K562 (cell line): ENCODE results near the gene MLANA. TPM values are rescaled to one million over a fixed set of nuclear protein-coding genes. Genes with fewer than 3 reads are reported as not detected.

ENCODE experiments used
- ATAC-seq: fragments of 200-7000 bp; cut with Tn5 transposase; 3 replicates; pipeline ENCODE4 v1.9.1; 2020; ENCODE audit warnings: moderate library complexity
- BruUV-seq: library from RNA; stranded (reverse); fragments of 400-500 nt; replicated peaks from 2 replicates; lab custom pipeline; 2021; lab: Mats Ljungman, UMichigan
- CTCF ChIA-PET: fragments of 300-600 bp; formaldehyde crosslinking; extraction: SDS; loops from one replicate; lab custom pipeline; 2021; ENCODE audit warnings: low intra/inter-chr PET ratio; lab: Yijun Ruan, JAX
- POLR2A ChIA-PET: fragments of 300-600, 350-650 bp; sonication (Branson Sonifier 250); formaldehyde crosslinking; extraction: SDS; loops from one replicate; lab custom pipeline; 2021; ENCODE audit warnings: antibody characterized with exemption, inconsistent platforms; lab: Yijun Ruan, JAX
- DNase-seq, 4 experiments: peaks; one replicate each; pipeline versions ENCODE4 v3.0.0 to v3.0.0-alpha.2; 2011 to 2018; ENCODE audit warnings: low spot score in 3 of 4, mixed read lengths in 3 of 4; ENCODE audit errors: extremely low read depth in 1 of 4
- FAIRE-seq: peaks from 2 replicates; lab custom pipeline; 2011; peaks lifted over from hg19 to GRCh38; lab: Jason Lieb, UNC
- H2AFZ ChIP-seq: 2 replicates; pipeline ENCODE4 v1.6.0; 2011; ENCODE audit warnings: low read depth, low read length, control low read depth, inconsistent platforms
- H3K27ac ChIP-seq: fragments of 200-600 bp; 3 replicates; pipeline ENCODE4 v1.8.0; 2011; ENCODE audit warnings: low read depth, mild to moderate bottlenecking, control low read depth, inconsistent platforms, low read length, moderate library complexity, mixed read lengths; ENCODE audit errors: extremely low read depth
- H3K27me3 ChIP-seq, 2 experiments: fragments of 300-600 bp in 1 of 2; 2 replicates in 1 of 2; 3 replicates in 1 of 2; pipeline versions ENCODE4 v1.6.0 to v1.8.0; 2011; ENCODE audit warnings: inconsistent platforms in 2 of 2, low read length in 2 of 2, mild to moderate bottlenecking in 1 of 2, mixed read lengths in 1 of 2, moderate library complexity in 1 of 2; ENCODE audit not compliant: control insufficient read depth in 2 of 2, insufficient read depth in 2 of 2
- H3K36me3 ChIP-seq: fragments of 300-600 bp; 3 replicates; pipeline ENCODE4 v1.8.0; 2011; ENCODE audit warnings: mild to moderate bottlenecking, low read length, inconsistent platforms; ENCODE audit not compliant: control insufficient read depth, insufficient read depth
- H3K4me1 ChIP-seq, 2 experiments: fragments of 200-600 bp in 1 of 2; replicated peaks in 1 of 2; 2 replicates in 1 of 2; 3 replicates in 1 of 2; pipeline versions ENCODE4 v1.5.1 to v1.8.0; 2011; ENCODE audit warnings: inconsistent platforms in 2 of 2, low read length in 2 of 2, mild to moderate bottlenecking in 1 of 2, mixed read lengths in 1 of 2, moderate library complexity in 1 of 2; ENCODE audit not compliant: control insufficient read depth in 2 of 2, insufficient read depth in 2 of 2
- H3K4me2 ChIP-seq: 2 replicates; pipeline ENCODE4 v1.6.1; 2011; ENCODE audit warnings: low read length, control low read depth, inconsistent platforms, mixed read lengths; ENCODE audit not compliant: insufficient read depth
- H3K4me3 ChIP-seq: fragments of 200-600 bp; sonication (generic), shearing (Covaris generic); 2 replicates; pipeline ENCODE4 v1.5.1; 2016; ENCODE audit warnings: control low read depth, inconsistent platforms
- H3K79me2 ChIP-seq: fragments of 200-600 bp; 3 replicates; pipeline ENCODE4 v1.8.0; 2011; ENCODE audit warnings: low read length, inconsistent platforms; ENCODE audit not compliant: control insufficient read depth, insufficient read depth
- H3K9ac ChIP-seq, 2 experiments: 2 replicates each; pipeline versions ENCODE4 v1.6.0 to v1.6.1; 2011; ENCODE audit warnings: low read depth in 2 of 2, low read length in 2 of 2, control low read depth in 1 of 2, inconsistent platforms in 1 of 2, mild to moderate bottlenecking in 1 of 2, mixed read lengths in 1 of 2; ENCODE audit not compliant: insufficient read depth in 1 of 2
- H3K9me1 ChIP-seq: one replicate; pipeline ENCODE4 v1.6.0; 2011; ENCODE audit warnings: inconsistent platforms, mild to moderate bottlenecking, low read length, moderate library complexity; ENCODE audit not compliant: control insufficient read depth, insufficient read depth
- H3K9me3 ChIP-seq: replicated peaks from 2 replicates; pipeline ENCODE4 v1.5.1; 2011; ENCODE audit warnings: low read depth, low read length, inconsistent platforms; ENCODE audit not compliant: control insufficient read depth, insufficient read depth
- H4K20me1 ChIP-seq: replicated peaks from 2 replicates; pipeline ENCODE4 v1.6.1; 2011; ENCODE audit warnings: low read length, inconsistent platforms, mixed read lengths; ENCODE audit not compliant: control insufficient read depth, insufficient read depth
- CLOCK ChIP-seq: fragments of 250-450 bp; sonication (Bioruptor Pico); IDR thresholded peaks from 2 replicates; pipeline ENCODE4 v1.4.0; 2020; ENCODE audit warnings: mild to moderate bottlenecking, moderate library complexity, borderline replicate concordance
- ESRRA ChIP-seq: fragments of 450-650 bp; IDR thresholded peaks from 2 replicates; pipeline ENCODE4 v1.6.1; 2014; ENCODE audit warnings: low read depth, mild to moderate bottlenecking, moderate library complexity, borderline replicate concordance
- SMAD2 ChIP-seq: fragments of 150-350 bp; IDR thresholded peaks from 2 replicates; pipeline ENCODE4 v1.6.1; 2014; ENCODE audit warnings: low read depth, mild to moderate bottlenecking, low read length
- YY1 ChIP-seq, 3 experiments: IDR thresholded peaks; 2 replicates each; pipeline ENCODE4 v1.6.1; 2011; ENCODE audit warnings: low read length in 2 of 3, mild to moderate bottlenecking in 2 of 3, moderate library complexity in 2 of 3, borderline replicate concordance in 1 of 3, control low read depth in 1 of 3, low read depth in 1 of 3; ENCODE audit not compliant: insufficient read depth in 3 of 3, insufficient replicate concordance in 2 of 3, control insufficient read depth in 1 of 3, insufficient read length in 1 of 3; ENCODE audit errors: extremely low read depth in 1 of 3
- ZNF232 ChIP-seq: sonication (generic); formaldehyde crosslinking; IDR thresholded peaks from 2 replicates; pipeline ENCODE4 v1.8.0; 2022; ENCODE audit warnings: mild to moderate bottlenecking, missing genetic modification reagents
- ZNF24 ChIP-seq: fragments of 450-650 bp; IDR thresholded peaks from 2 replicates; pipeline ENCODE4 v1.6.1; 2016
- WGBS: fragments of 100-300 bp; shearing (Covaris generic); methylation state at CpG from one replicate; pipeline ENCODE4 v1.1.6; 2016; ENCODE audit warnings: low coverage, mixed read lengths; ENCODE audit not compliant: insufficient coverage; ENCODE audit errors: missing lambda C conversion rate; 5-methylcytosine and 5-hydroxymethylcytosine counted together
- in situ Hi-C: fragments of 300-500 bp; cut with MboI; formaldehyde crosslinking; loops from 4 replicates; pipeline ENCODE4 v1.15.0; 2018; ENCODE audit warnings: inconsistent platforms, mixed read lengths
- intact Hi-C: fragments of 100-400 bp; cut with micrococcal nuclease; formaldehyde crosslinking; loops from 2 replicates; pipeline ENCODE4 v1.14.2; 2022
- polyA plus RNA-seq, 8 experiments: library from polyadenylated mRNA; depleted of rRNA in 4 of 8; stranded (reverse) in 5 of 8; unstranded in 3 of 8; fragments of >200 nt; fragmentation: Nextera tagmentation in 2 of 8; fragmentation: Illumina TruSeq in 1 of 8; extraction: Ambion mirVana in 2 of 8; extraction: Trizol in 1 of 8; gene quantifications; 2 replicates each; pipeline versions ENCODE4 v1.2.1 to v1.2.3, GENCODE V29; 2011 to 2014; ENCODE audit warnings: inconsistent platforms in 1 of 8, missing spikeins in 1 of 8
- total RNA-seq, 7 experiments: library from RNA; depleted of rRNA in 6 of 7; stranded (reverse); fragments of >200 nt in 6 of 7; fragmentation: Illumina TruSeq in 2 of 7; extraction: Trizol in 2 of 7; gene quantifications; 2 replicates each; pipeline versions ENCODE4 v1.2.1 to v1.2.3, GENCODE V29; 2011 to 2021; ENCODE audit warnings: low replicate concordance in 1 of 7
- TF ChIP-seq, protein P1 (sequence below): fragments of 250-450 bp; sonication (Bioruptor Pico); IDR thresholded peaks from 2 replicates; pipeline ENCODE4 v1.5.0; 2021; ENCODE audit warnings: mild to moderate bottlenecking, moderate library complexity
- TF ChIP-seq, protein P2 (sequence below), 2 experiments: fragments of 450-650 bp; IDR thresholded peaks; 2 replicates each; pipeline ENCODE4 v1.6.1; 2016

The MLANA gene
- total and polyA plus RNA-seq, 9 of the 15 experiments (the other 6 are each of a cell fraction or from before 2014, with no cell fraction given), result not detected

GRCh38 chr9:5931657-5932056, 41.0 kb downstream of the MLANA start:
- Histone ChIP-seq H3K36me3 (no peaks in the 10 kb centered on the region; the same call in 2 of the 3 replicates), H3K9me3 (no peaks in the 10 kb centered on the region), H3K9me1 (no peaks in the 10 kb centered on the region), H3K4me1 (no peaks in the 10 kb centered on the region), H3K9ac (no peak overlapping the region), H3K79me2 (no peaks in the 10 kb centered on the region), H3K4me2 (no peak overlapping the region), H3K27ac (no peak overlapping the region), H3K4me3 (no peak overlapping the region), H4K20me1 (no peaks in the 10 kb centered on the region), H3K27me3 (no peaks in the 10 kb centered on the region), H2AFZ (no peak overlapping the region)
- in situ Hi-C loops, result no loop called here
- ATAC-seq (no peak), FAIRE-seq (no peak), DNase-seq (no peak)
- ChIA-PET POLR2A (no interaction called here), CTCF (no interaction called here)
- BruUV-seq, result no TSS peak
- 42% methylated on average over 1 of the region's 1 CpG for WGBS
- intact Hi-C loops, result no loop called here
- TF ChIP-seq YY1 (IDR thresholded peaks at IDR 0.05; ENCODE audit: borderline replicate concordance in 1 of 3, control insufficient read depth in 1 of 3, extremely low read depth in 1 of 3, insufficient read depth in 3 of 3, insufficient read length in 1 of 3, insufficient replicate concordance in 2 of 3, low read depth in 1 of 3, low read length in 2 of 3) (no peak), SMAD2 (no peak), ESRRA (no peak), ZNF24 (no peak), ZNF232 (CRISPR knock-in tag) (no peak), CLOCK (CRISPR knock-in tag) (no peak)
- TF ChIP-seq, protein P1, sequence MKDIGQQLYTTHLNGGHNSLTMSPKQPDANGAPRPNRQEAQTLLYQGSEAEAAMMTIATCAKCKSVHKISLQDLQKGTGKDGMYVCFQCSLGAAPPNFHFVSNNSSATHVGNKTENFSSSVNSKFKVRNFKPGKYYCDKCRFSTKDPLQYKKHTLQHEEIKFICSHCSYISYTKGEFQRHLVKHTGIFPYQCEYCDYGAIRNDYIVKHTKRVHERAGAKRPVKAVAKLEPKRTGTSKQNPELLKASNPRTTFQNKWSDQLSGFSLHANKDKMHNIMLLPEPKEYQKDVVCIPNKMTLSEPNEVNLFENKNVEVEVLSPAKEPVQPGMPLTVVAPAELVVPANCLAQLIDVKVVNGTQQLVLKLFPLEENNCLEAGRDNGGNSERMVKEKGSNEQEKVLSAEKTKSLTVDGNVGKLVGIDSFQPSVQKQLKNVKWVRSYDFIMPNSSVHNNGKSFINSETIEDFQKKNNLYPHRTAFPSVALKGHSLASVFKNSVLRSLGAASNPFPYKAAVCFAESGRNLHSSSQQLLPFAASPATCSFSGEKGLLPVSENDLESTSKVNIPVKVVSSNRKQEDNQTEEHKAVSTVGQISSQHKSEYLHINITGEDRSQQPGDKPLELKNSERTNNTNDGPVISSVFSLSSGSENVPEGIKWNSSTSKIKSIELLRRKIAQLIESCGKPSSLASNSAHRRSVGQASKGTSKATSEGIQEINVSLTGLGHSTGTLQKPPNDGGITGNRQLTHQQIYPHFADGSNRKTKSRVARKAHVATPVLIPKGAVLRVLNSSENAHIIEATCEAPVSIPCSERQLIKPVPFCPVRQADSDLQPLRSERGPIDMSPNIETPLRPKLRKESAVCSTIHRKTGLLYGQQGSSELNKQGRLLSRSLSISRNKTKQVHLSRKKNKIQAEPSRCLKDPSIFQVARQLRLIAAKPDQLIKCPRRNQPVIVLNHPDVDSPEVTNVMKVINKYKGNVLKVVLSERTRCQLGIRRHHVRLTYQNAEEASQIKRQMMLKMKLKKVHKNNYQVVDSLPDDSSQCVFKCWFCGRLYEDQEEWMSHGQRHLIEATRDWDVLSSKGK, result no peak
- TF ChIP-seq, protein P2, sequence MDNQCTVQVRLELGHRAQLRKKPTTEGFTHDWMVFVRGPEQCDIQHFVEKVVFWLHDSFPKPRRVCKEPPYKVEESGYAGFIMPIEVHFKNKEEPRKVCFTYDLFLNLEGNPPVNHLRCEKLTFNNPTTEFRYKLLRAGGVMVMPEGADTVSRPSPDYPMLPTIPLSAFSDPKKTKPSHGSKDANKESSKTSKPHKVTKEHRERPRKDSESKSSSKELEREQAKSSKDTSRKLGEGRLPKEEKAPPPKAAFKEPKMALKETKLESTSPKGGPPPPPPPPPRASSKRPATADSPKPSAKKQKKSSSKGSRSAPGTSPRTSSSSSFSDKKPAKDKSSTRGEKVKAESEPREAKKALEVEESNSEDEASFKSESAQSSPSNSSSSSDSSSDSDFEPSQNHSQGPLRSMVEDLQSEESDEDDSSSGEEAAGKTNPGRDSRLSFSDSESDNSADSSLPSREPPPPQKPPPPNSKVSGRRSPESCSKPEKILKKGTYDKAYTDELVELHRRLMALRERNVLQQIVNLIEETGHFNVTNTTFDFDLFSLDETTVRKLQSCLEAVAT (IDR thresholded peaks at IDR 0.05), result no peak
